IPS-15b (cell line): ENCODE results near the gene IL3.

Source experiments
- H3K27me3 ChIP-seq: one replicate; pipeline ENCODE4 v1.6.1; 2013; ENCODE audit warnings: low read length; ENCODE audit not compliant: control insufficient read depth, insufficient read depth
- H3K36me3 ChIP-seq: one replicate; pipeline ENCODE4 v1.6.1; 2013; ENCODE audit warnings: low read length; ENCODE audit not compliant: control insufficient read depth, insufficient read depth
- H3K4me1 ChIP-seq: one replicate; pipeline ENCODE4 v1.6.1; 2013; ENCODE audit warnings: mild to moderate bottlenecking, low read length; ENCODE audit not compliant: control insufficient read depth, insufficient read depth
- H3K4me3 ChIP-seq: one replicate; pipeline ENCODE4 v1.5.1; 2013; ENCODE audit warnings: low read depth, low read length
- H3K9ac ChIP-seq: one replicate; pipeline ENCODE4 v1.6.1; 2013; ENCODE audit warnings: low read depth, mild to moderate bottlenecking, low read length
- H3K9me3 ChIP-seq: one replicate; pipeline ENCODE4 v1.6.1; 2013; ENCODE audit warnings: mild to moderate bottlenecking, low read length; ENCODE audit not compliant: control insufficient read depth, insufficient read depth

IL3 gene

GRCh38 chr5:132054031-132054696 is 6.3 kb upstream of the IL3 start:
- Histone ChIP-seq H3K9ac (no peak overlapping the region), H3K9me3 (no peaks in the 10 kb centered on the region), H3K36me3 (no peaks in the 10 kb centered on the region), H3K27me3 (no peaks in the 10 kb centered on the region), H3K4me3 (no peak overlapping the region), H3K4me1 (no peaks in the 10 kb centered on the region)

GRCh38 chr5:132054697-132055440 is 5.6 kb upstream of the IL3 start:
- Histone ChIP-seq H3K9ac (no peak overlapping the region), H3K27me3 (no peaks in the 10 kb centered on the region), H3K4me1 (no peaks in the 10 kb centered on the region), H3K36me3 (no peaks in the 10 kb centered on the region), H3K9me3 (no peaks in the 10 kb centered on the region), H3K4me3 (no peak overlapping the region)

- Histone ChIP-seq H3K4me1 (no peaks in the 10 kb centered on the region), H3K9ac (no peak overlapping the region), H3K36me3 (no peaks in the 10 kb centered on the region), H3K27me3 (no peaks in the 10 kb centered on the region), H3K9me3 (no peaks in the 10 kb centered on the region), H3K4me3 (no peak overlapping the region)
Observed at GRCh38 chr5:132055441-132055807, 5.0 kb upstream of the IL3 start.

GRCh38 chr5:132055808-132056609 is 4.4 kb upstream of the IL3 start:
- no peak overlapping the region for H3K4me3 ChIP-seq
- no peaks in the 10 kb centered on the region for H3K36me3 ChIP-seq
- H3K9ac ChIP-seq, result no peak overlapping the region
- no peaks in the 10 kb centered on the region for H3K4me1 ChIP-seq
- no peaks in the 10 kb centered on the region for H3K27me3 ChIP-seq
- H3K9me3 ChIP-seq, result no peaks in the 10 kb centered on the region

- Histone ChIP-seq H3K4me1 (no peaks in the 10 kb centered on the region), H3K4me3 (no peak overlapping the region), H3K9me3 (no peaks in the 10 kb centered on the region)
Observed at GRCh38 chr5:132056610-132057497, 3.6 kb upstream of the IL3 start.

GRCh38 chr5:132057498-132058255 is 2.8 kb upstream of the IL3 start:
- H3K9me3 ChIP-seq, result no peaks in the 10 kb centered on the region
- H3K27me3 ChIP-seq, result no peaks in the 10 kb centered on the region
- no peak overlapping the region for H3K9ac ChIP-seq
- no peak overlapping the region for H3K4me3 ChIP-seq
- H3K36me3 ChIP-seq, result no peaks in the 10 kb centered on the region
- no peaks in the 10 kb centered on the region for H3K4me1 ChIP-seq

More at GRCh38 chr5:132056610-132057497, 3.6 kb upstream of the IL3 start:
- H3K36me3 ChIP-seq, result no peaks in the 10 kb centered on the region
- no peaks in the 10 kb centered on the region for H3K27me3 ChIP-seq
- no peak overlapping the region for H3K9ac ChIP-seq

- H3K9ac ChIP-seq, result no peak overlapping the region
- no peaks in the 10 kb centered on the region for H3K27me3 ChIP-seq
- no peaks in the 10 kb centered on the region for H3K4me1 ChIP-seq
- no peaks in the 10 kb centered on the region for H3K36me3 ChIP-seq
- no peak overlapping the region for H3K4me3 ChIP-seq
- no peaks in the 10 kb centered on the region for H3K9me3 ChIP-seq
Observed at GRCh38 chr5:132058646-132059042, 1.8 kb upstream of the IL3 start.

- Histone ChIP-seq H3K4me3 (no peak overlapping the region), H3K9me3 (no peaks in the 10 kb centered on the region), H3K36me3 (no peaks in the 10 kb centered on the region), H3K9ac (no peak overlapping the region), H3K27me3 (no peaks in the 10 kb centered on the region), H3K4me1 (no peaks in the 10 kb centered on the region)
Observed at GRCh38 chr5:132059043-132059695, 1.3 kb upstream of the IL3 start.

- H3K4me1 ChIP-seq, result no peaks in the 10 kb centered on the region
- no peak overlapping the region for H3K4me3 ChIP-seq
- H3K9ac ChIP-seq, result no peak overlapping the region
Observed at GRCh38 chr5:132059696-132060500, 557 bp upstream of the IL3 start.

More at GRCh38 chr5:132059696-132060500, 557 bp upstream of the IL3 start:
- Histone ChIP-seq H3K27me3 (no peaks in the 10 kb centered on the region), H3K36me3 (no peaks in the 10 kb centered on the region), H3K9me3 (no peaks in the 10 kb centered on the region)
